Trophoblast cell (in vitro differentiated cells and primary cell): Measurements from ENCODE around the gene HS2ST1.
A peak's percentile ranks its signal among the peaks of the same experiment; 100 is the strongest.

Experiments used
- DNase-seq, 2 donors: peaks; one replicate each; pipeline ENCODE4 v3.0.0-alpha.2; 2016
- H2AFZ ChIP-seq: 2 replicates; pipeline ENCODE4 v1.6.1; 2013; ENCODE audit warnings: low read length, moderate library complexity, mild to moderate bottlenecking; ENCODE audit not compliant: insufficient read depth, poor library complexity
- H2AK5ac ChIP-seq: 2 replicates; pipeline ENCODE4 v1.6.1; 2013; ENCODE audit warnings: mild to moderate bottlenecking, low read length
- H2BK120ac ChIP-seq: 2 replicates; pipeline ENCODE4 v1.6.1; 2013; ENCODE audit warnings: low read length, mild to moderate bottlenecking, moderate library complexity; ENCODE audit not compliant: insufficient read depth, poor library complexity
- H2BK12ac ChIP-seq: 2 replicates; pipeline ENCODE4 v1.6.1; 2013; ENCODE audit warnings: mild to moderate bottlenecking, low read length, moderate library complexity
- H2BK5ac ChIP-seq: 2 replicates; pipeline ENCODE4 v1.6.1; 2013; ENCODE audit warnings: low read length, low read depth, moderate library complexity, mild to moderate bottlenecking; ENCODE audit not compliant: poor library complexity
- H3K14ac ChIP-seq: 2 replicates; pipeline ENCODE4 v1.6.1; 2013; ENCODE audit warnings: mild to moderate bottlenecking, low read length
- H3K18ac ChIP-seq: 2 replicates; pipeline ENCODE4 v1.6.1; 2013; ENCODE audit warnings: mild to moderate bottlenecking, low read length
- H3K23ac ChIP-seq: 2 replicates; pipeline ENCODE4 v1.6.1; 2013; ENCODE audit warnings: low read length
- H3K27ac ChIP-seq: 2 replicates; pipeline ENCODE4 v1.5.1; 2013; ENCODE audit warnings: low read depth, mild to moderate bottlenecking, inconsistent platforms, low read length, moderate library complexity
- H3K27me3 ChIP-seq: 2 replicates; pipeline ENCODE4 v1.6.1; 2013; ENCODE audit warnings: inconsistent platforms, mild to moderate bottlenecking, low read length, moderate library complexity; ENCODE audit not compliant: insufficient read depth
- H3K36me3 ChIP-seq, 2 experiments: 1 replicate in 1 of 2; 2 replicates in 1 of 2; pipeline ENCODE4 v1.6.1; 2013; ENCODE audit warnings: low read length in 2 of 2, mild to moderate bottlenecking in 2 of 2, moderate library complexity in 1 of 2; ENCODE audit not compliant: insufficient read depth in 2 of 2, control insufficient read depth in 1 of 2
- H3K4ac ChIP-seq: 2 replicates; pipeline ENCODE4 v1.6.1; 2013; ENCODE audit warnings: low read depth, mild to moderate bottlenecking, low read length, moderate library complexity
- H3K4me1 ChIP-seq, 2 experiments: 1 replicate in 1 of 2; 2 replicates in 1 of 2; pipeline ENCODE4 v1.6.1; 2013; ENCODE audit warnings: low read length in 2 of 2, mild to moderate bottlenecking in 2 of 2, moderate library complexity in 1 of 2; ENCODE audit not compliant: insufficient read depth in 2 of 2, control insufficient read depth in 1 of 2
- H3K4me2 ChIP-seq: 2 replicates; pipeline ENCODE4 v1.6.1; 2013; ENCODE audit warnings: inconsistent platforms, mild to moderate bottlenecking, low read length, moderate library complexity
- H3K4me3 ChIP-seq: 2 replicates; pipeline ENCODE4 v1.5.1; 2013; ENCODE audit warnings: mild to moderate bottlenecking, low read depth, low read length, inconsistent platforms
- H3K79me1 ChIP-seq: one replicate; pipeline ENCODE4 v1.6.1; 2013; ENCODE audit warnings: low read length
- H3K79me2 ChIP-seq: 2 replicates; pipeline ENCODE4 v1.6.1; 2013; ENCODE audit warnings: low read length, mild to moderate bottlenecking; ENCODE audit not compliant: control insufficient read depth, insufficient read depth, poor library complexity
- H3K9ac ChIP-seq: 2 replicates; pipeline ENCODE4 v1.6.1; 2013; ENCODE audit warnings: mild to moderate bottlenecking, low read length
- H3K9me3 ChIP-seq: 2 replicates; pipeline ENCODE4 v1.6.1; 2013; ENCODE audit warnings: low read depth, mild to moderate bottlenecking, control low read depth, inconsistent platforms, low read length; ENCODE audit not compliant: insufficient read depth
- H4K12ac ChIP-seq: 2 replicates; pipeline ENCODE4 v1.6.1; 2013; ENCODE audit warnings: low read depth, mild to moderate bottlenecking, low read length, moderate library complexity
- H4K8ac ChIP-seq: 2 replicates; pipeline ENCODE4 v1.6.1; 2013; ENCODE audit warnings: low read depth, mild to moderate bottlenecking, low read length, moderate library complexity
- H4K91ac ChIP-seq: one replicate; pipeline ENCODE4 v1.6.1; 2013; ENCODE audit warnings: low read depth, mild to moderate bottlenecking, low read length, moderate library complexity
- WGBS: extraction: QIAGEN DNeasy Blood & Tissue Kit; methylation state at CpG from one replicate; pipeline ENCODE4 v1.1.7; 2013; ENCODE audit warnings: missing lambda C conversion rate; ENCODE audit not compliant: insufficient read length, insufficient coverage; ENCODE audit errors: extremely low coverage; 5-methylcytosine and 5-hydroxymethylcytosine counted together

HS2ST1 gene

GRCh38 chr1:87074001-87074795 lies 159.8 kb downstream of the HS2ST1 start:
- Histone ChIP-seq H2BK5ac (no peak overlapping the region), H3K4me1 (no peaks in the 10 kb centered on the region), H3K23ac (no peak overlapping the region), H3K27ac (no peak overlapping the region), H4K12ac (no peak overlapping the region), H2BK120ac (no peak overlapping the region), H3K27me3 (no peaks in the 10 kb centered on the region), H3K4me2 (no peak overlapping the region), H3K9me3 (no peaks in the 10 kb centered on the region), H2BK12ac (no peak overlapping the region), H3K79me1 (no peaks in the 10 kb centered on the region), H4K8ac (no peak overlapping the region), H3K14ac (no peak overlapping the region), H3K18ac (no peak overlapping the region), H2AFZ (no peak overlapping the region), H3K4ac (no peak overlapping the region), H3K79me2 (no peaks in the 10 kb centered on the region), H4K91ac (no peak overlapping the region), H3K4me3 (no peak overlapping the region), H3K9ac (no peak overlapping the region), H2AK5ac (no peak overlapping the region), H3K36me3 (no peaks in the 10 kb centered on the region)
- peak in 1 of 2 donors; percentile 21 for DNase-seq
- no CpG with 5 or more reads among the region's 2 CpGs for WGBS

GRCh38 chr1:87077959-87078639 lies 163.7 kb downstream of the HS2ST1 start:
- H2AFZ ChIP-seq = no peak overlapping the region
- H3K27ac ChIP-seq = no peak overlapping the region
- H4K91ac ChIP-seq = no peak overlapping the region
- H3K18ac ChIP-seq = no peak overlapping the region
- no peak overlapping the region for H4K8ac ChIP-seq
- DNase-seq = peak; percentile 50 to 83
- WGBS = no CpG with 5 or more reads among the region's 2 CpGs
- no peaks in the 10 kb centered on the region for H3K36me3 ChIP-seq
- no peak overlapping the region for H2BK12ac ChIP-seq
- no peak overlapping the region for H3K9ac ChIP-seq
- H4K12ac ChIP-seq = no peak overlapping the region
- H3K4me1 ChIP-seq = no peaks in the 10 kb centered on the region
- no peak overlapping the region for H3K4ac ChIP-seq
- no peak overlapping the region for H3K4me3 ChIP-seq
- no peak overlapping the region for H2BK120ac ChIP-seq
- no peak overlapping the region for H3K14ac ChIP-seq
- no peaks in the 10 kb centered on the region for H3K9me3 ChIP-seq
- H3K23ac ChIP-seq = no peak overlapping the region
- no peaks in the 10 kb centered on the region for H3K27me3 ChIP-seq
- H3K79me2 ChIP-seq = no peaks in the 10 kb centered on the region
- no peak overlapping the region for H3K4me2 ChIP-seq
- no peaks in the 10 kb centered on the region for H3K79me1 ChIP-seq
- H2AK5ac ChIP-seq = no peak overlapping the region
- no peak overlapping the region for H2BK5ac ChIP-seq

DNA sequence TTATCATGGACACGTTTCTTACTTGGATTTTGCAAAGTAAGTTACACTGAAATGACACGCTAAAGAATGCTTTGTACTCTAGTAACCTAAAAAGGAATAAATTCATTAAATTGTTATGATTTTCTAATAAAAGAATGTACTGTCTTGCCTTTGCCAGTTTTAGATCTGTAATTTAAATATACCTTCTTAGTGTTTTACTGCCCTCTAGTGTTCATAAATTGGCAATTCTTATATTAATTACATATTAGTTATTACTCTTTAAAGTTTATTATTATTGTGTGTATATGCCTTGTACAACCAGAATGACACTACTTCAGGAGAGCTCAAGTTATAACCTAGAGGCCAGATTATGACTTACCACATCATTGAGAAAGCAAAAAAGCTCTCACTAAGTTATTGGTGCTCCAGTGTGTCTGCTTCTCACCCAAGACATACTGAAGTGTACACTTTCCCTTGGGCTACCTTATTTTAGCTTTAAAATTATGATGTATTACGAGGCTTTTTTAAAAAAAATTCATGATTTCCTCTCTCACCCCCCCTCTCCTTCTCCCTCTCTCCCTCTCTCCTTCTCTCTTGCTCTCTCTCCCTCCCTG lies 169.9 kb downstream of the HS2ST1 start:
- no peak overlapping the region for H3K4me2 ChIP-seq
- H3K9me3 ChIP-seq = no peaks in the 10 kb centered on the region
- no peak overlapping the region for H4K91ac ChIP-seq
- no peak overlapping the region for H2BK12ac ChIP-seq
- H3K27me3 ChIP-seq = no peaks in the 10 kb centered on the region
- no peaks in the 10 kb centered on the region for H3K79me1 ChIP-seq
- no peak overlapping the region for H3K14ac ChIP-seq
- H4K8ac ChIP-seq = no peak overlapping the region
- H3K36me3 ChIP-seq = no peaks in the 10 kb centered on the region
- no peak overlapping the region for H3K27ac ChIP-seq
- WGBS = no CpG with 5 or more reads among the region's 3 CpGs
- no peak overlapping the region for H3K4ac ChIP-seq
- no peak overlapping the region for H3K9ac ChIP-seq
- no peaks in the 10 kb centered on the region for H3K79me2 ChIP-seq
- H2AK5ac ChIP-seq = no peak overlapping the region
- no peak overlapping the region for H3K4me3 ChIP-seq
- H2AFZ ChIP-seq = no peak overlapping the region
- H2BK120ac ChIP-seq = no peak overlapping the region
- no peaks in the 10 kb centered on the region for H3K4me1 ChIP-seq
- DNase-seq = peak in 1 of 2 donors; percentile 81
- H3K18ac ChIP-seq = no peak overlapping the region
- no peak overlapping the region for H2BK5ac ChIP-seq
- H3K23ac ChIP-seq = no peak overlapping the region
- H4K12ac ChIP-seq = no peak overlapping the region

DNA sequence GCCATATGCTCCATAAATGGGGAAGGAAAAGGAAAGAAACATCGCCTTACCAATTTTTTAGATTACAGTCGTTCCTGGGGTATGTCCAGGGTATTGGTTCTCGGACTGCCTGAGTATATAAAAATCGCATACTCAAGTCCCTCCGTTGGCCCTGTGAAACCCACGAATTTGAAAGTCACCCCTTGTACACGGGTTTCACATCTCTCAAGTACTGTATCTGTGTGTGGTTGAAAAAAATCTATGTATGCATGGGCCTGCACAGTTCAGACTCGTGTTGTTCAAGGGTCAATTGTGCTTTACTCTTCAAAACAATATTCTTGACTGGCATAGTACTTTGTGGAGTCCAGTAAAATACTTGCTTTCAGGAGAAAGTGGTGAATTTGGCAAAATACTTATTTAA lies 171.7 kb downstream of the HS2ST1 start:
- H3K4me1 ChIP-seq = peaks cover 0 to 2% of the 10 kb centered on the region in 2 experiments
- no peaks in the 10 kb centered on the region for H3K79me2 ChIP-seq
- no peak overlapping the region for H3K14ac ChIP-seq
- H2AFZ ChIP-seq = no peak overlapping the region
- no peak overlapping the region for H3K4ac ChIP-seq
- no peak overlapping the region for H3K4me2 ChIP-seq
- H3K23ac ChIP-seq = no peak overlapping the region
- H2AK5ac ChIP-seq = no peak overlapping the region
- H3K27ac ChIP-seq = no peak overlapping the region
- H3K18ac ChIP-seq = no peak overlapping the region
- no peaks in the 10 kb centered on the region for H3K79me1 ChIP-seq
- no peak overlapping the region for H4K8ac ChIP-seq
- no peak for DNase-seq
- no peaks in the 10 kb centered on the region for H3K9me3 ChIP-seq
- H3K27me3 ChIP-seq = no peaks in the 10 kb centered on the region
- no CpG with 5 or more reads among the region's 8 CpGs for WGBS
- H3K4me3 ChIP-seq = no peak overlapping the region
- no peak overlapping the region for H2BK5ac ChIP-seq
- no peaks in the 10 kb centered on the region for H3K36me3 ChIP-seq
- H4K91ac ChIP-seq = no peak overlapping the region
- no peak overlapping the region for H3K9ac ChIP-seq
- no peak overlapping the region for H4K12ac ChIP-seq
- no peak overlapping the region for H2BK120ac ChIP-seq
- no peak overlapping the region for H2BK12ac ChIP-seq
